Neural cell (in vitro differentiated cells): Measurements from ENCODE around the gene DCST1.

Experiments
- EP300 ChIP-seq: fragments of 450-650 bp; conservative IDR thresholded peaks from 2 replicates; pipeline ENCODE4 v1.6.1; 2014; ENCODE audit warnings: antibody characterized with exemption, mild to moderate bottlenecking, moderate library complexity; ENCODE audit not compliant: poor library complexity, severe bottlenecking
- EZH2 ChIP-seq: fragments of 200-600, 300-800 bp; shearing (Covaris generic), sonication (generic); IDR thresholded peaks from 2 replicates; pipeline ENCODE4 v1.6.1; 2014; ENCODE audit warnings: antibody characterized with exemption, low read length, borderline replicate concordance, mild to moderate bottlenecking; ENCODE audit not compliant: insufficient read depth, poor library complexity, severe bottlenecking

DNA sequence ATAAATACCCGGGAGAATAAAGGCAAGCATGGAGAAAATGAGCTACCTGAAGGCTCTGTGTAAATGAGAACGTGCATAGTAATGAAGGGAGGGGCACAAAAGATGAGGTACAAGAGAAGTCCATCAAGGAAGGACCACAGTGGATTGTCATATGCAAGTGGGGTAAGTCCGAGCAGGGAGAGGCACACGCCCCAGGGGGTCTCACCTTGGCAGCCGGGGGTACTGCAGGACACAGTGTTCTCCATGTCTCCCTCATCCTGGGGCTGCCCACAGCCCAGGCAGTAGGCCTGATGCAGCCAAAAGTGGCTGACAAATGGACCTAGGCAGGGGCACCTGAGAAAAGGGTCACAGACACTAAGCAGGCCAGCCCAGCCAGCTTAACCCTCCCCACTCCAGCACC, 10.0 kb upstream of the DCST1 start:
- no peak for TF ChIP-seq EZH2
- TF ChIP-seq EP300 = no peak
